GM23338 (cell line): ENCODE data around the gene CTDP1.

ENCODE experiments used
- EZH2phosphoT487 ChIP-seq: fragments of 200-600 bp; sonication (generic); IDR thresholded peaks from one replicate; pipeline ENCODE4 v1.8.1; 2018; ENCODE audit warnings: antibody characterized with exemption; ENCODE audit not compliant: unreplicated experiment
- TF ChIP-seq, protein P1 (sequence below), 2 experiments: fragments of 200-600 bp in 1 of 2; sonication (generic) in 1 of 2; conservative IDR thresholded peaks; 2 replicates each; pipeline versions ENCODE4 v1.5.1 to v1.6.1; 2016 to 2017; ENCODE audit warnings: antibody characterized with exemption in 2 of 2, low read depth in 2 of 2, mild to moderate bottlenecking in 2 of 2, moderate library complexity in 1 of 2

DNA sequence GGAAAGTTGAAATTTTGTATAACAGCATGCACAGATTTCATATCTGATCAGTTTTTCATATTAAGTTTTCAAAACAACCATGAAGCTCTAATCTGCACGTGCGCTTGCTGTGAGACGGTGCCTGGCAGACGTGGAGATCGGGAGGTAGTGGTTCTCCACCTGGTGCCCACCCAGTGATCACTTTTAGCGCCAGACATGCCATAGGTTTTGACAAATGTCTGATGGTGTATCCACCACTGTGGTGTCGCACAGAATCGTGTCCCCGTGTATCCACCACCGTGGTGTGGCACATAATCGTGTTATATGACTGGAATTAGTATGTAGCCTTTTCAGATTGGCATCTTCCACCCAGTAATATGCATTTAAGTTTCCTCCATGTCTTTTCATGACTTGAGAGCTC is 77.2 kb downstream of the CTDP1 start:
- TF ChIP-seq, protein P1, sequence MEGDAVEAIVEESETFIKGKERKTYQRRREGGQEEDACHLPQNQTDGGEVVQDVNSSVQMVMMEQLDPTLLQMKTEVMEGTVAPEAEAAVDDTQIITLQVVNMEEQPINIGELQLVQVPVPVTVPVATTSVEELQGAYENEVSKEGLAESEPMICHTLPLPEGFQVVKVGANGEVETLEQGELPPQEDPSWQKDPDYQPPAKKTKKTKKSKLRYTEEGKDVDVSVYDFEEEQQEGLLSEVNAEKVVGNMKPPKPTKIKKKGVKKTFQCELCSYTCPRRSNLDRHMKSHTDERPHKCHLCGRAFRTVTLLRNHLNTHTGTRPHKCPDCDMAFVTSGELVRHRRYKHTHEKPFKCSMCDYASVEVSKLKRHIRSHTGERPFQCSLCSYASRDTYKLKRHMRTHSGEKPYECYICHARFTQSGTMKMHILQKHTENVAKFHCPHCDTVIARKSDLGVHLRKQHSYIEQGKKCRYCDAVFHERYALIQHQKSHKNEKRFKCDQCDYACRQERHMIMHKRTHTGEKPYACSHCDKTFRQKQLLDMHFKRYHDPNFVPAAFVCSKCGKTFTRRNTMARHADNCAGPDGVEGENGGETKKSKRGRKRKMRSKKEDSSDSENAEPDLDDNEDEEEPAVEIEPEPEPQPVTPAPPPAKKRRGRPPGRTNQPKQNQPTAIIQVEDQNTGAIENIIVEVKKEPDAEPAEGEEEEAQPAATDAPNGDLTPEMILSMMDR (conservative IDR thresholded peaks at IDR 0.05; ENCODE audit: low read depth in 2 of 2): no peak
- TF ChIP-seq EZH2phosphoT487: no peak
